AG10803 (cell line): ENCODE data around the gene UBE2I.

Experiments
- DNase-seq: peaks from one replicate; pipeline ENCODE4 v3.0.0; 2010; ENCODE audit warnings: low read depth
- H3K4me3 ChIP-seq: 2 replicates; pipeline ENCODE4 v1.5.1; 2011; ENCODE audit warnings: mild to moderate bottlenecking, low read length, control low read depth
- TF ChIP-seq, protein P1 (sequence below): conservative IDR thresholded peaks from 2 replicates; pipeline ENCODE4 v1.5.1; 2011; ENCODE audit warnings: mild to moderate bottlenecking, low read length, control low read depth, inconsistent platforms

Gene UBE2I

DNA sequence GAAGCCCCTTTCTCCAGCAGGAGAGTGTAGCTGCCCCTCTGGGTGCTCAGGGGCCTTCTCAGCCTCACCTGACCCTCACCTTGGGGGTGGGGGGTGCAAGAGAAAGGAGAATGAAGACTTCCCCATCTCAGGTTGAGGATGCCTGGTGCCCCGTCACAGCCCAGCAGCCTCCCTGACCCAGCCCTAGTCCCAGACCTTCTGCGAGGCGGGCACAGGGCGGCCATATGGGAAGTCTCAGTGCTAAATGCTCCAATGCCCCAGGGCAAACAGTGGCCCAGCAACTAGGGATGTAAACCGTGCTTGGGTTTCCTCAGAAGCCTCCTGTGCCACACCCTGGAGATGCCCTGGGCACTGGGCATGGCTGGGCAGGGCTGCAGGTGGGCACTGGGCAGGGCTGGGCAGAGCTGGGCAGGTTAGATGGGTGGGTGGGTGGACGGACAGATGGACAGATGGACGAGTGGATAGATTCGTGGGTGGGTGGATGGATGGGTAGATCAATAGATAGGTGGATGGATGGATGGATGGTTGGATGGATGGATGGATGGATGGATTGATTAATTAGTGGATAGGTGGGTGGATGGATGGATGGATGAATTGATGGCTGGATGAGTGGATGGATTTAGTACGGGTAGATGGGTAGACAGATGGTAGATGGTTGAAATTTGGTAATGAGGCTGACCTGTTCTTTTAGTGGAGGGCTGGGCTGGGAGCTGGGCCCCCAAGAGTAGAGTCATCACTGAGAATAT is 36.8 kb upstream of the UBE2I start:
- no peak for DNase-seq
- no peak overlapping the region for H3K4me3 ChIP-seq
- TF ChIP-seq, protein P1, sequence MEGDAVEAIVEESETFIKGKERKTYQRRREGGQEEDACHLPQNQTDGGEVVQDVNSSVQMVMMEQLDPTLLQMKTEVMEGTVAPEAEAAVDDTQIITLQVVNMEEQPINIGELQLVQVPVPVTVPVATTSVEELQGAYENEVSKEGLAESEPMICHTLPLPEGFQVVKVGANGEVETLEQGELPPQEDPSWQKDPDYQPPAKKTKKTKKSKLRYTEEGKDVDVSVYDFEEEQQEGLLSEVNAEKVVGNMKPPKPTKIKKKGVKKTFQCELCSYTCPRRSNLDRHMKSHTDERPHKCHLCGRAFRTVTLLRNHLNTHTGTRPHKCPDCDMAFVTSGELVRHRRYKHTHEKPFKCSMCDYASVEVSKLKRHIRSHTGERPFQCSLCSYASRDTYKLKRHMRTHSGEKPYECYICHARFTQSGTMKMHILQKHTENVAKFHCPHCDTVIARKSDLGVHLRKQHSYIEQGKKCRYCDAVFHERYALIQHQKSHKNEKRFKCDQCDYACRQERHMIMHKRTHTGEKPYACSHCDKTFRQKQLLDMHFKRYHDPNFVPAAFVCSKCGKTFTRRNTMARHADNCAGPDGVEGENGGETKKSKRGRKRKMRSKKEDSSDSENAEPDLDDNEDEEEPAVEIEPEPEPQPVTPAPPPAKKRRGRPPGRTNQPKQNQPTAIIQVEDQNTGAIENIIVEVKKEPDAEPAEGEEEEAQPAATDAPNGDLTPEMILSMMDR, result no peak

GRCh38 chr16:1273816-1274215 is 35.6 kb upstream of the UBE2I start:
- DNase-seq, result no peak
- no peak overlapping the region for H3K4me3 ChIP-seq
- TF ChIP-seq, protein P1, result no peak

- no peak for DNase-seq
- TF ChIP-seq, protein P1, result no peak
- no peak overlapping the region for H3K4me3 ChIP-seq
Measured at GRCh38 chr16:1274767-1275166, 34.7 kb upstream of the UBE2I start.

- TF ChIP-seq, protein P1, result no peak
- no peak overlapping the region for H3K4me3 ChIP-seq
- no peak for DNase-seq
Measured at GRCh38 chr16:1275791-1276579, 33.5 kb upstream of the UBE2I start.

GRCh38 chr16:1276580-1276878 is 32.9 kb upstream of the UBE2I start:
- no peak for DNase-seq
- TF ChIP-seq, protein P1, result no peak

GRCh38 chr16:1277151-1277598 is 32.3 kb upstream of the UBE2I start:
- TF ChIP-seq, protein P1, result no peak
- no peak overlapping the region for H3K4me3 ChIP-seq
- no peak for DNase-seq

More at GRCh38 chr16:1276580-1276878, 32.9 kb upstream of the UBE2I start:
- H3K4me3 ChIP-seq, result no peak overlapping the region
